Endothelial cell of hepatic sinusoid (primary cell): ENCODE results near the gene ALDOA.
"Not testable (repeated sequence)": the region's sequence is repeated elsewhere in the genome, so short reads cannot be mapped to it uniquely, and the experiment has no call there.

Experiments
- in situ Hi-C: cut with HindIII; loops from 2 replicates; pipeline ENCODE4 v1.10.0; 2017; ENCODE audit warnings: low sequenced_read_pairs

The ALDOA gene

GRCh38 chr16:30113711-30114333 lies 48.3 kb downstream of the ALDOA start:
- in situ Hi-C loops = no loop called here

GRCh38 chr16:30114411-30114810 lies 48.9 kb downstream of the ALDOA start:
- in situ Hi-C loops = no loop called here

- in situ Hi-C loops = not testable (repeated sequence)
Observed at GRCh38 chr16:30114833-30115232, 49.3 kb downstream of the ALDOA start.

- in situ Hi-C loops = no loop called here
Observed at GRCh38 chr16:30115238-30115637, 49.7 kb downstream of the ALDOA start.

- in situ Hi-C loops = no loop called here
Observed at GRCh38 chr16:30116291-30117207, 51.0 kb downstream of the ALDOA start.

GRCh38 chr16:30117768-30118167 lies 52.2 kb downstream of the ALDOA start:
- in situ Hi-C loops = no loop called here

GRCh38 chr16:30119428-30119827 lies 53.9 kb downstream of the ALDOA start:
- in situ Hi-C loops = no loop called here
